ENCODE measurements around the gene RNASE8.
"Not testable (repeated sequence)": the region's sequence is repeated elsewhere in the genome, so short reads cannot be mapped to it uniquely, and the experiment has no call there.

Gene RNASE8, protein sequence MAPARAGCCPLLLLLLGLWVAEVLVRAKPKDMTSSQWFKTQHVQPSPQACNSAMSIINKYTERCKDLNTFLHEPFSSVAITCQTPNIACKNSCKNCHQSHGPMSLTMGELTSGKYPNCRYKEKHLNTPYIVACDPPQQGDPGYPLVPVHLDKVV

GRCh38 chr14:21057803-21058675 lies at the start of gene RNASE8:
Gene RNASE8 (plus strand): TSS chr14:21057822. CDS start chr14:21057893, 71 bp downstream.
- DNase-seq (ENCODE audit: low read depth, low spot score): no peak

GRCh38 chr14:21009721-21010120 lies 47.9 kb upstream of the RNASE8 start:
- DNase-seq (ENCODE audit: low read depth, low spot score): not testable (repeated sequence)

- no peak for DNase-seq (ENCODE audit: low read depth, low spot score)
Observed at GRCh38 chr14:21011136-21011535, 46.5 kb upstream of the RNASE8 start.

DNA sequence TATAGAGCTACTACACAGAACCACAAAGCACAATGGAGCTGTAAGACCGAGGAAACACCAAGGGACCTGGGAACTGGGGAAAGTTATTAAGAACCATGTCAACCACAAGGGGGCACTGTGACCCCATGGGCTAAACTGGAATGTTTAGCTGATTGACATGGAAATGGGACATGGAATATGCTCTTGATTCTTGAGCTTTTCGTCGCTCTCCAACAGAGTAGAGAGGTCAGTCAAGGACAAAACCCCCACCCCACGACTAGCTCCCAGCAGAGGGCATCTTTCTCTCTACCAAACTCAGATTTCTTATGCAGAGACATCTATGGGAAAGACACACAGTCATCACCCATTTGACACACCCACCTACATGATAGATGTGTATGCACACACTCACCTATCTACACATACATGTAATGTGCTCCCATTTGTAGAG lies 42.8 kb upstream of the RNASE8 start:
- peak; percentile 64 for DNase-seq (ENCODE audit: low read depth, low spot score)

GRCh38 chr14:21015312-21015711 lies 42.3 kb upstream of the RNASE8 start:
- no peak for DNase-seq (ENCODE audit: low read depth, low spot score)

DNA sequence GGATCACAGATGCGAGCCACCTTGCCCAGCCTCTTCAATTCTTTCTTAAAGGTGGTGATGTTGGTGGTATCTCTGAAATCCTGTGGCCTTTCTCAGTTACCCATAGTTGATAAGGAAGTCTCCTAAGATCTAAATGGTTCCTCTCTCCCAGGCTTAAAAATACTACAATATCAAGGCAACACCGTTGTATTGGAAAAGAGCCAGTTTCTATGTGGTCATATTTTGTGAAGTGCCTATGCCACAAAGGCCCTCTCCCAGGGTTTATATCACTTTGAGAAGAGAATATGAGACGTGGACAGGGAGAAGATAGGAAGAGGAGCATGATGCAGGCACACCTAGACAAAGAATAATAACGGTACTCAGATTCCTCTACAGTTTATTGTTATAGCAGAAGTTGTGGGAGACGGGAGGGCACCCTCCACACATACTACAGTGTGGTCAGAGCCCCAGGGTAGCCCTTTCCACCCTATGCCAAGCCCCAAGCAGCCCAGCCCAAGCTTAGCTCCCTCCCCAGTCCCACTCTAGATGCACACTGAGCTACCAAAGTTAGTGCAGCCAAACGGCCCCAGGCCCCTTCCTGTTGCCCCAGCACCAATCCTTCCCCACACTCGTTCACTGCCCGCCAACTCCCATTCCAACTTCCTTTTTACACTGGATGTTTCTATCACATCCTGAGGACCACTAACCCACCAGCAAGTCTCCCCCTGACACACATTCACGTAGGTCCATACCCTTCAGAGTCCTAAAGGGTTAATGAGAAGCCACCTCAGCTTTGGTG lies 41.0 kb upstream of the RNASE8 start:
- DNase-seq (ENCODE audit: low read depth, low spot score): no peak

- no peak for DNase-seq (ENCODE audit: low read depth, low spot score)
Observed at GRCh38 chr14:21017528-21018245, 39.9 kb upstream of the RNASE8 start.

GRCh38 chr14:21018286-21018685 lies 39.3 kb upstream of the RNASE8 start:
- no peak for DNase-seq (ENCODE audit: low read depth, low spot score)

DNA sequence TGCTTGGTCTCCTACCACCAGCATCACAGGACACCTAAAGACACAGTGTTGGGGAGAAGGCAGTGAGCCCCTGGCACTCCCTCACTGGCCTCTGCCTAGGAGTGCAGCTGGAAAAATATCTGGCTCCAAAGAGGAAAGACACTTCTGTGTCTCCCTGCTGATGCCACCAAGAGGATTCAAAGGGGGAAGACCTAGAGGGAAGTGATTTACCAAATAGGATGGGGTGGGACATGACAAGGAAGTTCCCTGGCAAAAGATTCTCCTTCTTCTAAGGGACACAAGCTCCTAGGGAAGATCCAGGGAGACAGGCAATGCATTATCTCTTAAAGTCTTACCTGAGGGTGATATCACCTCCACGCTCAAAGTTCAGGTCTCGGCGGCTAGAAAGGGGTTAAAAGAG lies 38.8 kb upstream of the RNASE8 start:
- no peak for DNase-seq (ENCODE audit: low read depth, low spot score)

GRCh38 chr14:21019366-21019765 lies 38.3 kb upstream of the RNASE8 start:
- DNase-seq (ENCODE audit: low read depth, low spot score): no peak

GRCh38 chr14:21020977-21021545 lies 36.6 kb upstream of the RNASE8 start:
- no peak for DNase-seq (ENCODE audit: low read depth, low spot score)

GRCh38 chr14:21022686-21023085 lies 34.9 kb upstream of the RNASE8 start:
- no peak for DNase-seq (ENCODE audit: low read depth, low spot score)

GRCh38 chr14:21023174-21023573 lies 34.4 kb upstream of the RNASE8 start:
- DNase-seq (ENCODE audit: low read depth, low spot score): no peak

- DNase-seq (ENCODE audit: low read depth, low spot score): no peak
Observed at GRCh38 chr14:21023817-21024584, 33.6 kb upstream of the RNASE8 start.

GRCh38 chr14:21024585-21025370 lies 32.8 kb upstream of the RNASE8 start, which contains the start of gene NDRG2:
Gene NDRG2 (minus strand): TSS chr14:21025061. CDS start chr14:21023315, 1,746 bp downstream.
- DNase-seq (ENCODE audit: low read depth, low spot score): peak; percentile 32

- no peak for DNase-seq (ENCODE audit: low read depth, low spot score)
Observed at GRCh38 chr14:21025371-21026273, 32.0 kb upstream of the RNASE8 start.

- DNase-seq (ENCODE audit: low read depth, low spot score): no peak
Observed at GRCh38 chr14:21026274-21026987, 31.2 kb upstream of the RNASE8 start.

DNA sequence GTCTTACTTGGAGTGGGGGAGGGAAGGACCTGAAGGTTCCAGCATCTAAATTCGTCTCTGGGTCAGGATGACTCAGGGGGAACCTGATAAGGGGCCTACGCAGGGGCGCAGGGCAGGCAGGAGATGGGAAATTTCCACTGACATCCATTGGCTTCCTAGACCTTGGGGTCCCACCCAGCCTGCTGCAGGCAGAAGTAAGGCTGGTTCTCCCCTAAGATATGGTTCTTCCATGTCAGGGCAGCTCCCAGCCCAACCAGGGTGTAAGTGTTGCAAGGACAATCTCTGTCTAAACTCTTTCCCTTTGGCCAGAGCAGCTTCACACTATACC lies 30.7 kb upstream of the RNASE8 start:
- no peak for DNase-seq (ENCODE audit: low read depth, low spot score)
